Ovary (tissue), 9 donors: Measurements from ENCODE around the gene UPK3A. TPM values are rescaled to one million over a fixed set of nuclear protein-coding genes. Genes with fewer than 3 reads are reported as not detected.
"Not testable (repeated sequence)": the region's sequence is repeated elsewhere in the genome, so short reads cannot be mapped to it uniquely, and the experiment has no call there.

Experiments
- DNase-seq, 5 donors: peaks; one replicate each; pipeline ENCODE4 v3.0.0-alpha.2; 2019 to 2020
- H3K27ac ChIP-seq, 2 donors: fragments of 200-600 bp; one replicate each; pipeline versions ENCODE4 v1.5.1 to v1.8.0; 2019 to 2022
- H3K27me3 ChIP-seq: fragments of 200-600 bp; one replicate; pipeline ENCODE4 v1.8.0; 2022
- H3K36me3 ChIP-seq: fragments of 200-600 bp; sonication (generic); one replicate; pipeline ENCODE4 v1.5.1; 2019
- H3K4me1 ChIP-seq: one replicate; pipeline ENCODE4 v1.8.1; 2013; ENCODE audit warnings: mild to moderate bottlenecking, moderate library complexity; ENCODE audit not compliant: insufficient read depth
- H3K4me3 ChIP-seq: fragments of 200-600 bp; sonication (generic); one replicate; pipeline ENCODE4 v1.5.1; 2017
- H3K9me3 ChIP-seq, 2 donors: fragments of 200-600 bp in 1 of 2; sonication (generic) in 1 of 2; one replicate each; pipeline versions ENCODE4 v1.5.1 to v1.8.1; 2013 to 2019; ENCODE audit warnings: mild to moderate bottlenecking in 1 of 2, moderate library complexity in 1 of 2
- CTCF ChIP-seq, 3 donors: fragments of 450-650 bp in 2 of 3; fragments of 200-600 bp in 1 of 3; IDR thresholded peaks; one replicate each; pipeline versions ENCODE4 v1.5.1 to v1.8.0; 2016 to 2022; ENCODE audit warnings: antibody characterized with exemption in 3 of 3, mild to moderate bottlenecking in 1 of 3
- EP300 ChIP-seq: sonication (generic); formaldehyde crosslinking; IDR thresholded peaks from one replicate; pipeline ENCODE4 v1.6.1; 2017; ENCODE audit warnings: antibody characterized with exemption
- POLR2A ChIP-seq: fragments of 450-650 bp; IDR thresholded peaks from one replicate; pipeline ENCODE4 v1.6.1; 2017; ENCODE audit warnings: antibody characterized with exemption, mild to moderate bottlenecking, moderate library complexity
- WGBS, 3 donors: extraction: QIAGEN DNeasy Blood & Tissue Kit in 1 of 3; methylation state at CpG; one replicate each; pipeline versions ENCODE4 v1.1.5 to v1.1.7; 2013 to 2017; 5-methylcytosine and 5-hydroxymethylcytosine counted together
- intact Hi-C, 4 donors: fragments of 100-400 bp; cut with DNase I; formaldehyde crosslinking; loops; one replicate each; pipeline versions ENCODE4 v1.11.0 to v1.15.1; 2022 to 2023
- polyA plus RNA-seq, 2 donors: library from polyadenylated mRNA; stranded (reverse); fragments of 200-250 nt in 1 of 2; fragments of 350-450 nt in 1 of 2; fragmentation: Illumina TruSeq in 1 of 2; extraction: RNeasy Lipid Tissue Mini Kit (QIAGEN cat#74804) in 1 of 2; gene quantifications; one replicate each; pipeline ENCODE4 v1.2.3, GENCODE V29; 2013 to 2014
- total RNA-seq, 7 donors: library from RNA; depleted of rRNA in 2 of 7; stranded (reverse); fragments of >200 nt in 2 of 7; fragmentation: NEBNext Ultra II Directional in 3 of 7; extraction: Animal tissue kit (Norgen Biotek cat#: 25700) in 3 of 7; gene quantifications; one replicate each; pipeline versions ENCODE4 v1.1.0 to v1.2.4, GENCODE V29; 2016 to 2023
- donor health status: DM: no; HTN: no; CAD: no; lungs with moderate emphysema.
- donor health status: DM: no; HTN: no; CAD: no.
- donor health status: Bipolar disorder and iron deficiency.
- donor health status: DM: yes; HTN: yes; CAD: no.
- donor health status: DM: no; HTN: no; CAD: no.
- donor health status: DM: yes; HTN: yes; CAD: no.

Gene UPK3A
- total and polyA plus RNA-seq, 9 donors = 0.22 TPM; not detected in 8

DNA sequence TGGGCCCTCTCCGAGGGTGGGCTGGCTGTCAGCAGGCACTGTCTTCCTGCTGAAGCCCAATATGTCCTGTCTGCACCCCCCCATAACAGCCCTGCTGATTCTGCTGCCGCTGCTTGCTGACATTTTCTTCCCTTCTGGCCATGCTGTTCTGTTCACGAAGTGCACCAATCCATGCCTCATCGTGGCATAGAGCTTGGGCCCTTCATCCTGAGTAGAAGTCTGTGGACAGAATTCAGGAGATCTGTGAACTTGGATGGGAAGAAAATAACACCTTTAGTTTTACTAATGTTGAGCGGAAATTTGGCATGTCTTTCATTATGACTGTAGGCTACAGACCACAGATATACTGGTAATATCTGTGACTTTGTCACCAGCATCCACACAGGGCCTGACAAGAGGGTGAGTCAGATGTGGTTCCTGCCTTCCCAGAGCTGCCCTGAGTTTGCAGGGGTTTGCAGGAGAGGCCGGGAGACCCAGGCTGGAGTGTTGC is 29.9 kb upstream of the UPK3A start:
- no peak for DNase-seq
- Histone ChIP-seq H3K9me3 (no peaks in the 10 kb centered on the region), H3K27ac (no peak overlapping the region), H3K4me1 (no peaks in the 10 kb centered on the region), H3K4me3 (no peak overlapping the region), H3K27me3 (no peaks in the 10 kb centered on the region), H3K36me3 (no peaks in the 10 kb centered on the region)
- intact Hi-C loops = loop anchor here in 1 of 4 donors (5.0 kb wide), 1 partner anchor 88 kb away; no protein-coding TSS in a partner anchor
- WGBS, 3 donors = 79 to 87% (median 84%) methylated on average over 6 of the region's 6 CpGs
- TF ChIP-seq CTCF (IDR thresholded peaks at IDR 0.05) (no peak), POLR2A (no peak), EP300 (no peak)

DNA sequence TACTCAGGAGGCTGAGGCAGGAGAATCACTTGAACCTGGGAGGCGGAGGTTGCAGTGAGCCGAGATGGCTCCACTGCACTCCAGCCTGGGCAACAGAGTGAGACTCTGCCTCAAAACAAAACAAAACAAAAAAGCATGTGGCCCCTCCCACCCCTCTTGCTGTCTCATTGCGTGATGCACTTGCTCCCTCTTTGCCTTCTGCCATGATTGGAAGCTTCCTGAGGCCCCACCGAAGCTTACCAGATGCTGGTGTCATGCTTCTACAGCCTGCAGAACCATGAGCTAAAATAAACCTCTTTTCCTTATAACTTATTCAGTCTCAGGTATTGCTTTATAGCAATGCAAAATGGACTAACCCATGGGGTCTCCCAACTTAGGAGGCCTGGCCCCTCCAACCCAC is 26.8 kb upstream of the UPK3A start:
- not testable (repeated sequence) for H3K36me3 ChIP-seq, H3K9me3 ChIP-seq, H3K4me1 ChIP-seq, H3K27me3 ChIP-seq, H3K27ac ChIP-seq, DNase-seq, H3K4me3 ChIP-seq
- 89 to 94% (median 91%) methylated on average over 4 of the region's 4 CpGs for WGBS, 3 donors
- intact Hi-C loops = loop anchor here in 1 of 4 donors (5.0 kb wide), 1 partner anchor 91 kb away; no protein-coding TSS in a partner anchor

- Histone ChIP-seq H3K9me3 (no peaks in the 10 kb centered on the region), H3K27me3 (no peaks in the 10 kb centered on the region), H3K36me3 (no peaks in the 10 kb centered on the region), H3K4me1 (peaks cover 2% of the 10 kb centered on the region), H3K27ac (no peak overlapping the region), H3K4me3 (no peak overlapping the region)
- WGBS, 3 donors = 71 to 76% (median 74%) methylated on average over 10 of the region's 10 CpGs
- intact Hi-C loops = loop anchor here in 2 of 4 donors (5.0 to 10.0 kb wide), 3 partner anchors 93 to 162 kb away; no protein-coding TSS in a partner anchor
- TF ChIP-seq POLR2A (no peak), CTCF (IDR thresholded peaks at IDR 0.05) (no peak), EP300 (no peak)
- no peak for DNase-seq
Measured at GRCh38 chr22:45259754-45260394, 24.9 kb upstream of the UPK3A start.

DNA sequence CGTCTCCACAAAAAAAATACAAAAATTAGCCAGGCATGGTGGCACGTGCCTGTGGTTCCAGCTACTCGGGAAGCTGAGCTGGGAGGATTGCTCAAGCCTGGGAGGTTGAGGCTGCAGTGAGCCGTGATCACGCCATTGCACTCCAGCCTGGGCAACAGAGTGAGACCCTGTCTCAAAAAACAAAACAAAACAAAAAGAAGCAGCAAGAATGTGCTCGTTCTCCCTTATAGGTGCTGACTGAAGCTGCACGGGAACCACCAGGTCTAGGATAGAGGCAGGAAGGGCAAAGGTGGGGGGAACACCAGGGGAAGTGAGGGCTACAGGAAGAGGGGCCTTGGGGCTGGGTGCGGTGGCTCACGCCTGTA is 24.4 kb upstream of the UPK3A start:
- not testable (repeated sequence) for H3K4me1 ChIP-seq, H3K36me3 ChIP-seq, H3K4me3 ChIP-seq, H3K27ac ChIP-seq, DNase-seq, H3K27me3 ChIP-seq, H3K9me3 ChIP-seq
- 76 to 81% (median 79%) methylated on average over 9 of the region's 9 CpGs for WGBS, 3 donors
- intact Hi-C loops = loop anchor here in 2 of 4 donors (5.0 to 10.0 kb wide), 2 partner anchors 156 to 162 kb away; no protein-coding TSS in a partner anchor

DNA sequence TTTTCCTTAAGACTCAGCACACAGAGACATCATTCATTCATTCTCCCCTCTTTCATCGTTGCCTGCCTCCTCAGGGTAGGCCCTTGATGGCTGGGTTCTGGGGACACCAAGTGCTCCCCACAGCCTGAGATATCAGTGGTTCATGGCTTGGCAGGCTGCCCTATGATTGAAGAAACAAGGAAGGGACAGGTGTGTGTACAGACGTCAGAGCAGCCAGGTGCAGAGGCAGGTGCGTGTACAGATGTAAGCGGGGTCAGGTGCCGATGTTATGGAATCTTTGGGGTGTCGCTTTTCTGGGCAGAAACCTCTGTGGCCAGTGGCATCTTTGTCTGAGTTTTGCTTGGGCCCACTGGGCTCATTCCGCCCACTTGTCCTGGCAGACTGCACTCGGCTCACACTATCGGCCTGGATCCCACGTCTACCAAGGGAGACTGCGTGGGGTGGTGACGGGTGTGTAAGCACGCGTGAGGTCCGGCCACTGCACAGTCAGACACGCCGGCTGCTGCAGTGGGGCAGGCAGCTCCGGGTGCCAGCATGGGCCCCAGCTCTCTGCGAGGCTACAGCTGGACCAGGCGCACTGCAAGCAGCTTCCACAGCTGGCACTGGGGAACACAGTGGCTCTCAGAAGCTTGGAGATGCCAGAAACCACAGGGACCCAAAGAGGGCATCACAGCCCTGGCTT is 23.2 kb upstream of the UPK3A start:
- WGBS, 3 donors = 87 to 91% (median 90%) methylated on average over 20 of the region's 20 CpGs
- H3K27ac ChIP-seq = no peak overlapping the region
- H3K4me1 ChIP-seq = peaks cover 2% of the 10 kb centered on the region
- intact Hi-C loops = loop anchor here in 2 of 4 donors (5.0 to 10.0 kb wide), 2 partner anchors 157 to 161 kb away; no protein-coding TSS in a partner anchor
- no peaks in the 10 kb centered on the region for H3K36me3 ChIP-seq
- TF ChIP-seq EP300 = no peak
- no peak for TF ChIP-seq POLR2A
- no peak for TF ChIP-seq CTCF (IDR thresholded peaks at IDR 0.05)
- no peaks in the 10 kb centered on the region for H3K9me3 ChIP-seq
- DNase-seq = no peak
- H3K27me3 ChIP-seq = no peaks in the 10 kb centered on the region
- no peak overlapping the region for H3K4me3 ChIP-seq
